Suprapubic skin (tissue), 4 donors: Measurements from ENCODE around the gene LAMC3. TPM values are rescaled to one million over a fixed set of nuclear protein-coding genes. Genes with fewer than 3 reads are reported as not detected.

Experiments used
- DNase-seq, 2 donors: peaks; one replicate each; pipeline ENCODE4 v3.0.0-alpha.2; 2019; ENCODE audit warnings: low spot score in 2 of 2
- H3K27ac ChIP-seq: fragments of 200-600 bp; sonication (generic); one replicate; pipeline ENCODE4 v1.5.1; 2019
- H3K27me3 ChIP-seq: fragments of 200-600 bp; sonication (generic); one replicate; pipeline ENCODE4 v1.5.1; 2019
- H3K36me3 ChIP-seq: fragments of 200-600 bp; sonication (generic); one replicate; pipeline ENCODE4 v1.5.1; 2019
- H3K4me1 ChIP-seq: fragments of 200-600 bp; sonication (generic); one replicate; pipeline ENCODE4 v1.5.1; 2019
- H3K4me3 ChIP-seq: fragments of 200-600 bp; sonication (generic); one replicate; pipeline ENCODE4 v1.5.1; 2019; ENCODE audit warnings: mild to moderate bottlenecking
- H3K9me3 ChIP-seq: fragments of 200-600 bp; sonication (generic); one replicate; pipeline ENCODE4 v1.5.1; 2019
- CTCF ChIP-seq, 2 donors: fragments of 200-600 bp in 1 of 2; fragments of 450-650 bp in 1 of 2; sonication (generic) in 1 of 2; IDR thresholded peaks; one replicate each; pipeline ENCODE4 v1.5.1; 2016 to 2019; ENCODE audit warnings: antibody characterized with exemption in 2 of 2, mild to moderate bottlenecking in 1 of 2, moderate library complexity in 1 of 2
- EP300 ChIP-seq: sonication (generic); formaldehyde crosslinking; IDR thresholded peaks from one replicate; pipeline ENCODE4 v1.6.1; 2017; ENCODE audit warnings: antibody characterized with exemption
- POLR2A ChIP-seq, 2 donors: fragments of 450-650 bp; IDR thresholded peaks; one replicate each; pipeline ENCODE4 v1.6.1; 2017; ENCODE audit warnings: antibody characterized with exemption in 2 of 2, mild to moderate bottlenecking in 2 of 2, moderate library complexity in 2 of 2
- POLR2AphosphoS5 ChIP-seq, 3 donors: sonication (generic); formaldehyde crosslinking; IDR thresholded peaks; one replicate each; pipeline ENCODE4 v1.6.1; 2017; ENCODE audit warnings: antibody characterized with exemption in 3 of 3
- WGBS: methylation state at CpG from one replicate; pipeline ENCODE4 v1.1.5; 2018; 5-methylcytosine and 5-hydroxymethylcytosine counted together
- total RNA-seq, 4 donors: library from RNA; depleted of rRNA; stranded (reverse); fragments of >200 nt; gene quantifications; one replicate each; pipeline ENCODE4 v1.1.0, GENCODE V29; 2016

The LAMC3 gene
- total RNA-seq, 4 donors from 2014 or later, result 4.0 to 16.9 (median 5.2) TPM

- H3K4me1 ChIP-seq, result no peaks in the 10 kb centered on the region
- H3K27me3 ChIP-seq, result no peaks in the 10 kb centered on the region
- H3K4me3 ChIP-seq, result no peak overlapping the region
- H3K9me3 ChIP-seq, result no peaks in the 10 kb centered on the region
- no peak overlapping the region for H3K27ac ChIP-seq
- TF ChIP-seq POLR2A (IDR thresholded peaks at IDR 0.05) (no peak), CTCF (IDR thresholded peaks at IDR 0.05) (no peak), POLR2AphosphoS5 (IDR thresholded peaks at IDR 0.05) (no peak), EP300 (no peak)
- H3K36me3 ChIP-seq, result no peaks in the 10 kb centered on the region
- 60% methylated on average over 16 of the region's 19 CpGs for WGBS
- no peak for DNase-seq
Observed at GRCh38 chr9:131087354-131087893, 78.5 kb downstream of the LAMC3 start.

GRCh38 chr9:131090025-131090787 lies 81.2 kb downstream of the LAMC3 start:
- no peak for DNase-seq
- H3K4me3 ChIP-seq, result no peak overlapping the region
- TF ChIP-seq POLR2AphosphoS5 (IDR thresholded peaks at IDR 0.05) (no peak), CTCF (IDR thresholded peaks at IDR 0.05) (no peak), POLR2A (IDR thresholded peaks at IDR 0.05) (no peak)
- no peak overlapping the region for H3K27ac ChIP-seq
- 94% methylated on average over 12 of the region's 13 CpGs for WGBS
- H3K36me3 ChIP-seq, result no peaks in the 10 kb centered on the region
- no peaks in the 10 kb centered on the region for H3K4me1 ChIP-seq
- H3K27me3 ChIP-seq, result peaks cover 3% of the 10 kb centered on the region
- no peaks in the 10 kb centered on the region for H3K9me3 ChIP-seq

GRCh38 chr9:131091352-131091992 lies 82.5 kb downstream of the LAMC3 start:
- Histone ChIP-seq H3K27ac (no peak overlapping the region), H3K4me3 (no peak overlapping the region), H3K36me3 (no peaks in the 10 kb centered on the region), H3K4me1 (peaks cover 11% of the 10 kb centered on the region), H3K27me3 (peaks cover 15% of the 10 kb centered on the region), H3K9me3 (no peaks in the 10 kb centered on the region)
- WGBS, result 61% methylated on average over 2 of the region's 19 CpGs
- DNase-seq, result no peak
- TF ChIP-seq POLR2AphosphoS5 (IDR thresholded peaks at IDR 0.05), result no peak
- TF ChIP-seq POLR2A (IDR thresholded peaks at IDR 0.05), result no peak
- TF ChIP-seq EP300, result no peak
- no peak for TF ChIP-seq CTCF (IDR thresholded peaks at IDR 0.05)

GRCh38 chr9:131092030-131092429 lies 83.1 kb downstream of the LAMC3 start:
- H3K27ac ChIP-seq, result no peak overlapping the region
- H3K4me1 ChIP-seq, result peaks cover 16% of the 10 kb centered on the region
- no peaks in the 10 kb centered on the region for H3K36me3 ChIP-seq
- DNase-seq, result no peak
- no peak overlapping the region for H3K4me3 ChIP-seq
- no peak for TF ChIP-seq CTCF (IDR thresholded peaks at IDR 0.05)
- no peak for TF ChIP-seq EP300
- no peak for TF ChIP-seq POLR2AphosphoS5 (IDR thresholded peaks at IDR 0.05)
- no peak for TF ChIP-seq POLR2A (IDR thresholded peaks at IDR 0.05)
- WGBS, result no CpG with 5 or more reads among the region's 6 CpGs
- no peaks in the 10 kb centered on the region for H3K9me3 ChIP-seq
- peaks cover 20% of the 10 kb centered on the region for H3K27me3 ChIP-seq
